ENCODE measurements around the gene MLLT1. TPM values are rescaled to one million over a fixed set of nuclear protein-coding genes. Genes with fewer than 3 reads are reported as not detected.

The MLLT1 gene
- total RNA-seq, 1 donor, result 16.6 TPM

DNA sequence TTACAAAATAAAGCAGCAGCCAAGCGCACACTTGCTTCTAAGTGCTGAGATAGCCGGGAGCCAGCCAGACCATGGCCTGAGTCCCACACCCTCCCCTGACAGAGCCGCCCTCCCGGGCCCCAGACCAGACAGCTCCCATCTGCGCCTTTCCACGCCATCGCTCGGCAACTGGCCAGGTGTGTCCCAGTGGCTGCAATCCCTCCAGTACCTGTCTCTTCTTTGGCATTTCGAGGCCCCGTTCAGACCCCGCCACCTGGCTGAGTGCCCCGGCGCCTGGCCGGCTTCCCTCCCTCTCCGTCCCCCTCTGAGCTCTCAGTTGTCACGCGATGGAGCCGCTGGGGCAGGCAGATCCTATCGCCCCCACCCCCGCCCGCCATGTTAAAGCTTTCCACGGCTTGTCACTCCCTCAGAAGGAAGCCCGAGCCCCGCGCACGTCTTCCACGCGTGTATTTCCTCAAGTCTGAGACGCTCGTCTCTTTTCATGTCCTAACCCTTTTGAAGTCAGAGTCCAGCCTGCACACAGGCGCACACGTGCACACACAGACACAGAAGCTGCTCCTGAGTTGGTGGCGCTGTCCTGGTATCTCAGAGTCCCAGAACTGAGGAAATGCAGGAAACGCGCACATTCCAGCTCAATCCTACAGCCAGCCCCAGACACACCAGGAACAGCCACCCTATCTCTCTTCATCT, 7.9 kb downstream of the MLLT1 start:
- peak overlapping the region; percentile 17 for H3K4me3 ChIP-seq (ENCODE audit: low read depth, low read length)
- TF ChIP-seq, protein P1, sequence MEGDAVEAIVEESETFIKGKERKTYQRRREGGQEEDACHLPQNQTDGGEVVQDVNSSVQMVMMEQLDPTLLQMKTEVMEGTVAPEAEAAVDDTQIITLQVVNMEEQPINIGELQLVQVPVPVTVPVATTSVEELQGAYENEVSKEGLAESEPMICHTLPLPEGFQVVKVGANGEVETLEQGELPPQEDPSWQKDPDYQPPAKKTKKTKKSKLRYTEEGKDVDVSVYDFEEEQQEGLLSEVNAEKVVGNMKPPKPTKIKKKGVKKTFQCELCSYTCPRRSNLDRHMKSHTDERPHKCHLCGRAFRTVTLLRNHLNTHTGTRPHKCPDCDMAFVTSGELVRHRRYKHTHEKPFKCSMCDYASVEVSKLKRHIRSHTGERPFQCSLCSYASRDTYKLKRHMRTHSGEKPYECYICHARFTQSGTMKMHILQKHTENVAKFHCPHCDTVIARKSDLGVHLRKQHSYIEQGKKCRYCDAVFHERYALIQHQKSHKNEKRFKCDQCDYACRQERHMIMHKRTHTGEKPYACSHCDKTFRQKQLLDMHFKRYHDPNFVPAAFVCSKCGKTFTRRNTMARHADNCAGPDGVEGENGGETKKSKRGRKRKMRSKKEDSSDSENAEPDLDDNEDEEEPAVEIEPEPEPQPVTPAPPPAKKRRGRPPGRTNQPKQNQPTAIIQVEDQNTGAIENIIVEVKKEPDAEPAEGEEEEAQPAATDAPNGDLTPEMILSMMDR (IDR thresholded peaks at IDR 0.05; ENCODE audit: insufficient read depth, low read length), result peak; percentile 5
- DNase-seq (ENCODE audit: low read depth), result peak; percentile 97

GRCh38 chr19:6271251-6271650, 8.5 kb downstream of the MLLT1 start:
- H3K4me3 ChIP-seq (ENCODE audit: low read depth, low read length), result peak overlapping the region; percentile 35
- TF ChIP-seq, protein P1 (IDR thresholded peaks at IDR 0.05; ENCODE audit: insufficient read depth, low read length), result peak; percentile 44
- DNase-seq (ENCODE audit: low read depth), result no peak

GRCh38 chr19:6270822-6271221, 9.0 kb downstream of the MLLT1 start:
- DNase-seq (ENCODE audit: low read depth), result no peak
- TF ChIP-seq, protein P1 (IDR thresholded peaks at IDR 0.05; ENCODE audit: insufficient read depth, low read length), result no peak
- peak overlapping the region; percentile 13 for H3K4me3 ChIP-seq (ENCODE audit: low read depth, low read length)

- H3K4me3 ChIP-seq (ENCODE audit: low read depth, low read length), result no peak overlapping the region
- no peak for DNase-seq (ENCODE audit: low read depth)
- TF ChIP-seq, protein P1 (IDR thresholded peaks at IDR 0.05; ENCODE audit: insufficient read depth, low read length), result no peak
Observed at GRCh38 chr19:6270076-6270745, 9.6 kb downstream of the MLLT1 start.

- H3K4me3 ChIP-seq (ENCODE audit: low read depth, low read length), result no peak overlapping the region
- TF ChIP-seq, protein P1 (IDR thresholded peaks at IDR 0.05; ENCODE audit: insufficient read depth, low read length), result no peak
- DNase-seq (ENCODE audit: low read depth), result no peak
Observed at GRCh38 chr19:6269101-6269886, 10.5 kb downstream of the MLLT1 start.

GRCh38 chr19:6268382-6268771, 11.4 kb downstream of the MLLT1 start:
- no peak for DNase-seq (ENCODE audit: low read depth)
- H3K4me3 ChIP-seq (ENCODE audit: low read depth, low read length), result no peak overlapping the region
- TF ChIP-seq, protein P1 (IDR thresholded peaks at IDR 0.05; ENCODE audit: insufficient read depth, low read length), result no peak
